Gastroesophageal sphincter (tissue), 3 donors: ENCODE data around the gene ARRDC1.

Experiments
- POLR2A ChIP-seq, 2 donors: fragments of 450-650 bp; IDR thresholded peaks; one replicate each; pipeline ENCODE4 v1.6.1; 2017; ENCODE audit warnings: antibody characterized with exemption in 2 of 2, mild to moderate bottlenecking in 2 of 2, moderate library complexity in 1 of 2
- TF ChIP-seq, protein P1 (sequence below), 4 experiments: fragments of 200-600 bp in 2 of 4; fragments of 450-650 bp in 2 of 4; sonication (generic) in 1 of 4; IDR thresholded peaks; one replicate each; pipeline ENCODE4 v1.5.1; 2017 to 2019; ENCODE audit warnings: antibody characterized with exemption in 4 of 4, mild to moderate bottlenecking in 2 of 4, moderate library complexity in 2 of 4

DNA sequence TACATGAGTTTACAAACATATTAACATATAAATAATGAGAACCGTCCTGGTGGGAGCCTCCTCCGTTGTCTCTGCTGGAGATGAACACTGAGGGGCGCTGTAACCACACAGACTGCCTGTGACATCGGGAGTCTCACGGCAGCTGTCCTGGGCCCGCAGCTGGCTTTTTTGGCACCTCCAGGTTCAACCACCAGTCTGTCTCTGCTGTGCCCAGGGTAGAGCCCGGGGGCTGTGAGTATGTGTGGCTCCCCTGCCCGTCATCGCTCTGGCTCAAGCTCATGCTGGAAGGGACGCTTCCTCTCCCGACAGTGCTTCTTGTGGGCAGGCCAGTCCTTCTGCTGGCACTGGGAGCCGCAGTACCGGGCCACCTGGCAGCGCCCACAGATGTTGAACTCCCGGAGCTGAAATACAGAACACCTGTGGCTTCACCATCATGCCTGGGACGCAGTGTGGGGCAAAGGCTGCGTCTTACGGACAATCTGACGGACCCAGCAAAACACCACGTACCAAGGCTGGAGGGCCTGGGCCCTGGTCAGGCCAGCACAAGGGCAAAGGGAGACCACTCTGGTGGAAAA lies 23.1 kb upstream of the ARRDC1 start:
- TF ChIP-seq, protein P1, sequence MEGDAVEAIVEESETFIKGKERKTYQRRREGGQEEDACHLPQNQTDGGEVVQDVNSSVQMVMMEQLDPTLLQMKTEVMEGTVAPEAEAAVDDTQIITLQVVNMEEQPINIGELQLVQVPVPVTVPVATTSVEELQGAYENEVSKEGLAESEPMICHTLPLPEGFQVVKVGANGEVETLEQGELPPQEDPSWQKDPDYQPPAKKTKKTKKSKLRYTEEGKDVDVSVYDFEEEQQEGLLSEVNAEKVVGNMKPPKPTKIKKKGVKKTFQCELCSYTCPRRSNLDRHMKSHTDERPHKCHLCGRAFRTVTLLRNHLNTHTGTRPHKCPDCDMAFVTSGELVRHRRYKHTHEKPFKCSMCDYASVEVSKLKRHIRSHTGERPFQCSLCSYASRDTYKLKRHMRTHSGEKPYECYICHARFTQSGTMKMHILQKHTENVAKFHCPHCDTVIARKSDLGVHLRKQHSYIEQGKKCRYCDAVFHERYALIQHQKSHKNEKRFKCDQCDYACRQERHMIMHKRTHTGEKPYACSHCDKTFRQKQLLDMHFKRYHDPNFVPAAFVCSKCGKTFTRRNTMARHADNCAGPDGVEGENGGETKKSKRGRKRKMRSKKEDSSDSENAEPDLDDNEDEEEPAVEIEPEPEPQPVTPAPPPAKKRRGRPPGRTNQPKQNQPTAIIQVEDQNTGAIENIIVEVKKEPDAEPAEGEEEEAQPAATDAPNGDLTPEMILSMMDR (IDR thresholded peaks at IDR 0.05), result peak in 1 of 4 experiments; percentile 21
- TF ChIP-seq POLR2A (IDR thresholded peaks at IDR 0.05), result no peak
